A549 (cell line): ENCODE measurements around the gene DEFB112. TPM values are rescaled to one million over a fixed set of nuclear protein-coding genes. Genes with fewer than 3 reads are reported as not detected.

Experiments used
- ATAC-seq, 2 experiments: fragments of 200-7000 bp in 1 of 2; fragments of >200 bp in 1 of 2; cut with Nextera tagmentation in 1 of 2; cut with Tn5 transposase in 1 of 2; 3 replicates each; pipeline versions ENCODE4 v1.8.0 to v1.9.1; 2018 to 2020; ENCODE audit warnings: mild to moderate bottlenecking in 1 of 2, moderate library complexity in 1 of 2
- CTCF ChIA-PET: fragments of 300-600 bp; sonication (Branson Sonifier 250); formaldehyde crosslinking; extraction: SDS; loops from one replicate; lab custom pipeline; 2021; ENCODE audit warnings: antibody characterized with exemption, inconsistent platforms; lab: Yijun Ruan, JAX
- POLR2A ChIA-PET: fragments of 350-600 bp; formaldehyde crosslinking; extraction: SDS; loops from one replicate; lab custom pipeline; 2021; ENCODE audit warnings: antibody characterized with exemption, inconsistent platforms; lab: Yijun Ruan, JAX
- DNase-seq, 2 experiments: peaks; one replicate each; pipeline versions ENCODE4 v3.0.0 to v3.0.0-alpha.2; 2011 to 2016; ENCODE audit warnings: low read depth in 1 of 2, low spot score in 1 of 2
- FAIRE-seq: peaks from 2 replicates; lab custom pipeline; 2011; peaks lifted over from hg19 to GRCh38; lab: Jason Lieb, UNC
- H3K27ac ChIP-seq, 2 experiments: fragments of >200 bp; sonication (Bioruptor Twin); formaldehyde crosslinking; 3 replicates each; pipeline ENCODE4 v1.5.1; 2016 to 2017
- H3K4me1 ChIP-seq: fragments of >200 bp; sonication (Bioruptor Twin); formaldehyde crosslinking; 3 replicates; pipeline ENCODE4 v1.6.1; 2016
- H3K4me2 ChIP-seq: fragments of >200 bp; sonication (Bioruptor Twin); formaldehyde crosslinking; 3 replicates; pipeline ENCODE4 v1.6.1; 2016
- H3K4me3 ChIP-seq: fragments of >200 bp; sonication (Bioruptor Twin); formaldehyde crosslinking; 3 replicates; pipeline ENCODE4 v1.5.1; 2016
- H3K9me3 ChIP-seq: fragments of >200 bp; sonication (Bioruptor Twin); formaldehyde crosslinking; 3 replicates; pipeline ENCODE4 v1.6.1; 2016
- CHD4 ChIP-seq: fragments of 200-600 bp; sonication (generic); IDR thresholded peaks from 2 replicates; pipeline ENCODE4 v1.6.1; 2016; ENCODE audit warnings: antibody characterized with exemption, mild to moderate bottlenecking, borderline replicate concordance
- CTCF ChIP-seq: fragments of >200 bp; sonication (Bioruptor Twin); formaldehyde crosslinking; IDR thresholded peaks from 3 replicates; pipeline ENCODE4 v1.5.1; 2016
- FOSL2 ChIP-seq, 2 experiments: fragments of 450-650 bp in 1 of 2; fragments of >200 bp in 1 of 2; sonication (Bioruptor Twin) in 1 of 2; formaldehyde crosslinking; IDR thresholded peaks; 2 replicates each; pipeline versions ENCODE4 v1.5.0 to v1.6.1; 2016 to 2020; ENCODE audit warnings: mild to moderate bottlenecking in 1 of 2, moderate library complexity in 1 of 2
- HDAC2 ChIP-seq: fragments of 200-600 bp; sonication (generic); IDR thresholded peaks from 2 replicates; pipeline ENCODE4 v1.6.1; 2016
- HES2 ChIP-seq: fragments of >200 bp; sonication (Bioruptor Twin); formaldehyde crosslinking; IDR thresholded peaks from 2 replicates; pipeline ENCODE4 v1.6.1; 2016
- HEYL ChIP-seq: fragments of 250-450 bp; sonication (Bioruptor Pico); IDR thresholded peaks from 2 replicates; pipeline ENCODE4 v1.8.0; 2021; ENCODE audit warnings: mild to moderate bottlenecking, moderate library complexity
- HOXB5 ChIP-seq: fragments of 250-450 bp; sonication (Bioruptor Pico); IDR thresholded peaks from 2 replicates; pipeline ENCODE4 v1.5.0; 2020; ENCODE audit warnings: mild to moderate bottlenecking, moderate library complexity
- JUN ChIP-seq, 2 experiments: fragments of >200 bp; sonication (Bioruptor Twin); formaldehyde crosslinking; IDR thresholded peaks; 2 replicates in 1 of 2; 3 replicates in 1 of 2; pipeline ENCODE4 v1.6.1; 2016 to 2017
- KDM1A ChIP-seq: fragments of 200-600 bp; sonication (generic); IDR thresholded peaks from 2 replicates; pipeline ENCODE4 v1.6.1; 2016; ENCODE audit warnings: low read depth, mild to moderate bottlenecking
- MAZ ChIP-seq: fragments of 150-350 bp; IDR thresholded peaks from 2 replicates; pipeline ENCODE4 v1.6.1; 2014; ENCODE audit warnings: antibody characterized with exemption, low read depth, low read length, borderline replicate concordance
- MYC ChIP-seq: IDR thresholded peaks from 2 replicates; pipeline ENCODE4 v1.6.1; 2012; ENCODE audit warnings: mild to moderate bottlenecking, inconsistent platforms, low read length, improper control_type of control experiment, borderline replicate concordance
- NR3C1 ChIP-seq: fragments of >200 bp; sonication (Bioruptor Twin); formaldehyde crosslinking; IDR thresholded peaks from 3 replicates; pipeline ENCODE4 v1.6.1; 2017
- RAD21 ChIP-seq, 2 experiments: fragments of >200 bp in 1 of 2; sonication (Bioruptor Twin) in 1 of 2; formaldehyde crosslinking in 1 of 2; IDR thresholded peaks in 1 of 2; conservative IDR thresholded peaks in 1 of 2; 2 replicates in 1 of 2; 3 replicates in 1 of 2; pipeline ENCODE4 v1.6.1; 2012 to 2018; ENCODE audit warnings: inconsistent platforms in 1 of 2
- RARB ChIP-seq: fragments of 250-450 bp; sonication (Bioruptor Pico); IDR thresholded peaks from 2 replicates; pipeline ENCODE4 v1.8.0; 2021; ENCODE audit warnings: mild to moderate bottlenecking, moderate library complexity
- RFX5 ChIP-seq: fragments of 450-650 bp; IDR thresholded peaks from 2 replicates; pipeline ENCODE4 v1.7.1; 2014; ENCODE audit warnings: antibody characterized with exemption, mild to moderate bottlenecking, moderate library complexity
- SMC3 ChIP-seq: fragments of >200 bp; sonication (Bioruptor Twin); formaldehyde crosslinking; IDR thresholded peaks from 3 replicates; pipeline ENCODE4 v1.6.1; 2018; ENCODE audit warnings: inconsistent platforms
- SREBF2 ChIP-seq: fragments of 450-650 bp; IDR thresholded peaks from 2 replicates; pipeline ENCODE4 v1.6.1; 2014; ENCODE audit warnings: mild to moderate bottlenecking, moderate library complexity
- TP53 ChIP-seq: fragments of 250-450 bp; sonication (Bioruptor Pico); IDR thresholded peaks from 2 replicates; pipeline ENCODE4 v1.5.0; 2021; ENCODE audit warnings: mild to moderate bottlenecking, moderate library complexity
- ZC3H11A ChIP-seq: fragments of 450-650 bp; IDR thresholded peaks from 2 replicates; pipeline ENCODE4 v1.6.1; 2014; ENCODE audit warnings: antibody characterized with exemption, mild to moderate bottlenecking
- WGBS: methylation state at CpG from one replicate; pipeline ENCODE4 v1.1.6; 2017; ENCODE audit errors: missing lambda C conversion rate; 5-methylcytosine and 5-hydroxymethylcytosine counted together
- polyA plus RNA-seq, 4 experiments: library from polyadenylated mRNA; depleted of rRNA in 3 of 4; stranded (reverse); fragments of >200 nt; fragmentation: RNase III in 1 of 4; extraction: RNeasy Plus Mini Kit Qiagen cat#74134 plus additional on column Dnase treatment in 1 of 4; gene quantifications; 2 replicates in 3 of 4; 3 replicates in 1 of 4; pipeline ENCODE4 v1.2.3, GENCODE V29; 2011 to 2017
- TF ChIP-seq, protein P1 (sequence below): fragments of 200-600 bp; sonication (generic); IDR thresholded peaks from 2 replicates; pipeline ENCODE4 v1.6.1; 2016; ENCODE audit warnings: antibody characterized with exemption, mild to moderate bottlenecking, moderate library complexity
- TF ChIP-seq, protein P2 (sequence below): fragments of >200 bp; sonication (Bioruptor Twin); formaldehyde crosslinking; IDR thresholded peaks from 3 replicates; pipeline ENCODE4 v1.6.1; 2016

The DEFB112 gene
- polyA plus RNA-seq, 2 of the 4 experiments (the other 2 are of a cell fraction): not detected

DNA sequence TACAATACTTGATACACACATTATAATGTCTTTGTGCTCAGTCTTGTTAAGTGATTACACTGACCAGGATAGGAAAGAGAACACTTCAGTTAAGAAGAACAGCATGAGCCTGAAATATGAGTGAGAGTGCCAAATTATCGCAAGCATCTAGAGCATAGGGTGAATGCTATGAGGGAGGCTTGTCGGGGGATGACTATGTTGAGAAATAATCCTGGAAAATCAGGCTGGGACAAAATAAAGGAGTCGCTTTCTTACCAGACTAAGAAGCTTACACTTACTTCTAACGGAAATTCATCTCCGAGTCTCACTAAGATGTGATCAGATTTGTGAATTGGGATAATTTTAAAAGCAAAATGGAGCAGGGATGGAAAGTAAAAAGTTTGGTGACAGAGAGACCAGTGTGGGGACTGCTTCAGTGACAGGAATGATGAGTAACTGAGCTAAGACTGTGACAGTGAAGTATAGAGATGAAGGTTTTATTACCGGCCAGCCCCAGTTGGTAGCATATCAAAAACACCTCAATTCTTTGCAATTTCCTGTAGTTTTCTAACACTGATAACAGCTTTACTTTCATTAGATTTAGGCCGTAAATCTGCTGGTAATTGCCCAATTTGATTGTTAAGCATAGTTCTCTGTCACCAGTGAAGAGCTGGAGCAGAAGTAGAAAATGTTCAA, 48.4 kb upstream of the DEFB112 start:
- ATAC-seq (no peak), DNase-seq (no peak), FAIRE-seq (no peak)
- no peak overlapping the region for H3K4me3 ChIP-seq
- ChIA-PET CTCF (no interaction called here), POLR2A (no interaction called here)
- H3K9me3 ChIP-seq: no peaks in the 10 kb centered on the region
- TF ChIP-seq NR3C1: no peak
- TF ChIP-seq RARB (CRISPR knock-in tag): no peak
- TF ChIP-seq MYC: no peak
- no peak for TF ChIP-seq FOSL2 (IDR thresholded peaks at IDR 0.05)
- TF ChIP-seq FOSL2 (CRISPR knock-in tag; IDR thresholded peaks at IDR 0.05): no peak
- TF ChIP-seq KDM1A: no peak
- TF ChIP-seq RAD21 (conservative IDR thresholded peaks at IDR 0.05 in 1 of 2, IDR thresholded peaks at IDR 0.05 in 1 of 2): no peak
- TF ChIP-seq CTCF: no peak
- TF ChIP-seq RFX5: no peak
- TF ChIP-seq, protein P1, sequence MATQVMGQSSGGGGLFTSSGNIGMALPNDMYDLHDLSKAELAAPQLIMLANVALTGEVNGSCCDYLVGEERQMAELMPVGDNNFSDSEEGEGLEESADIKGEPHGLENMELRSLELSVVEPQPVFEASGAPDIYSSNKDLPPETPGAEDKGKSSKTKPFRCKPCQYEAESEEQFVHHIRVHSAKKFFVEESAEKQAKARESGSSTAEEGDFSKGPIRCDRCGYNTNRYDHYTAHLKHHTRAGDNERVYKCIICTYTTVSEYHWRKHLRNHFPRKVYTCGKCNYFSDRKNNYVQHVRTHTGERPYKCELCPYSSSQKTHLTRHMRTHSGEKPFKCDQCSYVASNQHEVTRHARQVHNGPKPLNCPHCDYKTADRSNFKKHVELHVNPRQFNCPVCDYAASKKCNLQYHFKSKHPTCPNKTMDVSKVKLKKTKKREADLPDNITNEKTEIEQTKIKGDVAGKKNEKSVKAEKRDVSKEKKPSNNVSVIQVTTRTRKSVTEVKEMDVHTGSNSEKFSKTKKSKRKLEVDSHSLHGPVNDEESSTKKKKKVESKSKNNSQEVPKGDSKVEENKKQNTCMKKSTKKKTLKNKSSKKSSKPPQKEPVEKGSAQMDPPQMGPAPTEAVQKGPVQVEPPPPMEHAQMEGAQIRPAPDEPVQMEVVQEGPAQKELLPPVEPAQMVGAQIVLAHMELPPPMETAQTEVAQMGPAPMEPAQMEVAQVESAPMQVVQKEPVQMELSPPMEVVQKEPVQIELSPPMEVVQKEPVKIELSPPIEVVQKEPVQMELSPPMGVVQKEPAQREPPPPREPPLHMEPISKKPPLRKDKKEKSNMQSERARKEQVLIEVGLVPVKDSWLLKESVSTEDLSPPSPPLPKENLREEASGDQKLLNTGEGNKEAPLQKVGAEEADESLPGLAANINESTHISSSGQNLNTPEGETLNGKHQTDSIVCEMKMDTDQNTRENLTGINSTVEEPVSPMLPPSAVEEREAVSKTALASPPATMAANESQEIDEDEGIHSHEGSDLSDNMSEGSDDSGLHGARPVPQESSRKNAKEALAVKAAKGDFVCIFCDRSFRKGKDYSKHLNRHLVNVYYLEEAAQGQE: no peak
- no peak for TF ChIP-seq SREBF2
- TF ChIP-seq HEYL (CRISPR knock-in tag): no peak
- TF ChIP-seq, protein P2, sequence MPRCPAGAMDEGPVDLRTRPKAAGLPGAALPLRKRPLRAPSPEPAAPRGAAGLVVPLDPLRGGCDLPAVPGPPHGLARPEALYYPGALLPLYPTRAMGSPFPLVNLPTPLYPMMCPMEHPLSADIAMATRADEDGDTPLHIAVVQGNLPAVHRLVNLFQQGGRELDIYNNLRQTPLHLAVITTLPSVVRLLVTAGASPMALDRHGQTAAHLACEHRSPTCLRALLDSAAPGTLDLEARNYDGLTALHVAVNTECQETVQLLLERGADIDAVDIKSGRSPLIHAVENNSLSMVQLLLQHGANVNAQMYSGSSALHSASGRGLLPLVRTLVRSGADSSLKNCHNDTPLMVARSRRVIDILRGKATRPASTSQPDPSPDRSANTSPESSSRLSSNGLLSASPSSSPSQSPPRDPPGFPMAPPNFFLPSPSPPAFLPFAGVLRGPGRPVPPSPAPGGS: no peak
- no peak for TF ChIP-seq HOXB5
- no peak for TF ChIP-seq ZC3H11A
- no peak for TF ChIP-seq HES2
- no peak for TF ChIP-seq TP53 (CRISPR knock-in tag)
- TF ChIP-seq JUN (IDR thresholded peaks at IDR 0.05): no peak
- TF ChIP-seq CHD4: no peak
- no peak for TF ChIP-seq SMC3
- no peak for TF ChIP-seq HDAC2
- WGBS: 21% methylated on average over 7 of the region's 7 CpGs
- 0 out of 3 replicates have a peak, but pooled peaks cover 2% of the 10 kb centered on the region for H3K4me1 ChIP-seq
- no peak overlapping the region for H3K4me2 ChIP-seq
- no peak overlapping the region for H3K27ac ChIP-seq

DNA sequence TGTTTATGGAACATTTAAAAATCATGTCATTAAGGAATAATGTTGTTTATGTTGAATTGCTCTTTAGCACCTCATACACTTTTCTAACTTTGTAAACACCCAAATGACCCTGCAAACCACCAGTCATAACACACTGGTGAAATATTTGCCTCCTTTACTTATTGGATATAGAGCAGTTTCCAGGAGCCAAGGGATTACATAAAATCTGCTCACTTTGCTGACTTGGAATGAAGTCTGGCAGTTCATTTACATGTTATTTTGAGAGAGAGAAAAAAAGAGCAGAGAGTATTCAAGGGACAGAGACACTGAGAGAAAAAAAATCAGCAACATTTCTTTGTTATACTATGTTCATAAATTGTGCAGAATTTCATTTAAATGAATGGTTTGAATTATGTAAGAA, 46.6 kb upstream of the DEFB112 start:
- Histone ChIP-seq H3K9me3 (no peaks in the 10 kb centered on the region), H3K4me1 (0 out of 3 replicates have a peak, but pooled peaks cover 2% of the 10 kb centered on the region), H3K4me3 (no peak overlapping the region)
- FAIRE-seq (no peak), DNase-seq (no peak), ATAC-seq (no peak)
- ChIA-PET CTCF (no interaction called here), POLR2A (no interaction called here)
- TF ChIP-seq MAZ: no peak
- TF ChIP-seq, all 56 proteins: peak for 0
- no peak overlapping the region for H3K4me2 ChIP-seq
- no peak overlapping the region for H3K27ac ChIP-seq
